Chondrocyte (in vitro differentiated cells): Measurements from ENCODE around the gene DENND1C. TPM values are rescaled to one million over a fixed set of nuclear protein-coding genes. Genes with fewer than 3 reads are reported as not detected.
A peak's percentile ranks its signal among the peaks of the same experiment; 100 is the strongest.

ENCODE experiments used
- DNase-seq: peaks from one replicate; pipeline ENCODE4 v3.0.0; 2021; ENCODE audit warnings: mixed read lengths, low spot score
- H3K27ac Mint-ChIP-seq: one replicate; pipeline ENCODE4 v1.8.0; 2021; ENCODE audit warnings: mild to moderate bottlenecking, moderate library complexity, mixed read lengths; ENCODE audit not compliant: unreplicated experiment
- H3K27me3 Mint-ChIP-seq: 2 replicates; pipeline ENCODE4 v1.8.0; 2021; ENCODE audit warnings: low read depth, mixed read lengths
- H3K36me3 Mint-ChIP-seq: 2 replicates; pipeline ENCODE4 v1.8.0; 2021; ENCODE audit warnings: low read depth, mixed read lengths
- H3K4me1 Mint-ChIP-seq: 2 replicates; pipeline ENCODE4 v1.8.0; 2021; ENCODE audit warnings: low read depth, mild to moderate bottlenecking, mixed read lengths
- H3K4me3 Mint-ChIP-seq: one replicate; pipeline ENCODE4 v1.8.0; 2021; ENCODE audit warnings: mild to moderate bottlenecking, moderate library complexity, mixed read lengths; ENCODE audit not compliant: unreplicated experiment
- H3K9me3 Mint-ChIP-seq: 2 replicates; pipeline ENCODE4 v1.8.0; 2021; ENCODE audit warnings: low read depth, mixed read lengths
- CTCF ChIP-seq: fragments of 200-600 bp; sonication (generic); IDR thresholded peaks from 2 replicates; pipeline ENCODE4 v1.5.0; 2021; ENCODE audit warnings: antibody characterized with exemption, mild to moderate bottlenecking, moderate library complexity
- total RNA-seq: library from RNA; stranded (reverse); gene quantifications from 3 replicates; pipeline ENCODE4 v1.2.1, GENCODE V29; 2021

DENND1C gene
- total RNA-seq, 1 donor from 2014 or later: not detected

DNA sequence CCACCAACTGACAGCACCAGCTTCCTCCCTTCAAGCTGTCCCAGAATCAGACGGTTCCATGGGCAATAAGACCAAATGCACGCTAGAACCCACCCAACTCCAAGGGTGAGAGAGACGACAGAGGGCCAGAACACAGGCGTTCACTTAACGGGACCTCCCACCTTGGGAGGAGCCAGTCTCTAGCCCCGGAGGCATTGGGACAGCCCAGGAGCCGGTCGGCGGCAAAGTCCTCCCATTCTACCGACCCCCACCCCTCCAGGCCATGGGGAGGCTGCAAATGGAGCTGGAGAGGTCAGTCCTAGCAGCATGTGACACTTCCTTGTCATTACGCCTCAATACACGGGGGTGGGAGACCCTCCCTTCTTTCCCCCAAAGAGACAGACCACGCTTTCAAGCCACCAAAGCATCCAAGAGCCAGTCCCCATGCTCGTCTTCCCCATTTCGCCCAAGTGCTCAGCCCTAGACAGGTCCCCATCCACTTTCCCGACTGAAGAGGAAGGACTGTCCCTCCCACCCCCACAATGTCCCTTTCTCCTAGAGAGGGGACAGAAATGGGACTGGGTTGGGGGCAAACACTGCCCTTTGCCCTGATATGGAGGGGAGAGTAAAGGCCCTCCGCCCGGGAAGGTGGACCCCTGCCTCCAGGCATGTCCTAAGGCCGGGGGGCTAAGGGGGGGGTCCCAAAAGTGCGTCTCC is 57.9 kb downstream of the DENND1C start:
- Mint-ChIP-seq H3K36me3 (peaks cover 7% of the 10 kb centered on the region), H3K27me3 (no peaks in the 10 kb centered on the region), H3K4me1 (peaks cover 28% of the 10 kb centered on the region), H3K9me3 (no peaks in the 10 kb centered on the region), H3K4me3 (peak overlapping the region; percentile 85), H3K27ac (peak overlapping the region; percentile 91)
- TF ChIP-seq CTCF: no peak
- DNase-seq: no peak

DNA sequence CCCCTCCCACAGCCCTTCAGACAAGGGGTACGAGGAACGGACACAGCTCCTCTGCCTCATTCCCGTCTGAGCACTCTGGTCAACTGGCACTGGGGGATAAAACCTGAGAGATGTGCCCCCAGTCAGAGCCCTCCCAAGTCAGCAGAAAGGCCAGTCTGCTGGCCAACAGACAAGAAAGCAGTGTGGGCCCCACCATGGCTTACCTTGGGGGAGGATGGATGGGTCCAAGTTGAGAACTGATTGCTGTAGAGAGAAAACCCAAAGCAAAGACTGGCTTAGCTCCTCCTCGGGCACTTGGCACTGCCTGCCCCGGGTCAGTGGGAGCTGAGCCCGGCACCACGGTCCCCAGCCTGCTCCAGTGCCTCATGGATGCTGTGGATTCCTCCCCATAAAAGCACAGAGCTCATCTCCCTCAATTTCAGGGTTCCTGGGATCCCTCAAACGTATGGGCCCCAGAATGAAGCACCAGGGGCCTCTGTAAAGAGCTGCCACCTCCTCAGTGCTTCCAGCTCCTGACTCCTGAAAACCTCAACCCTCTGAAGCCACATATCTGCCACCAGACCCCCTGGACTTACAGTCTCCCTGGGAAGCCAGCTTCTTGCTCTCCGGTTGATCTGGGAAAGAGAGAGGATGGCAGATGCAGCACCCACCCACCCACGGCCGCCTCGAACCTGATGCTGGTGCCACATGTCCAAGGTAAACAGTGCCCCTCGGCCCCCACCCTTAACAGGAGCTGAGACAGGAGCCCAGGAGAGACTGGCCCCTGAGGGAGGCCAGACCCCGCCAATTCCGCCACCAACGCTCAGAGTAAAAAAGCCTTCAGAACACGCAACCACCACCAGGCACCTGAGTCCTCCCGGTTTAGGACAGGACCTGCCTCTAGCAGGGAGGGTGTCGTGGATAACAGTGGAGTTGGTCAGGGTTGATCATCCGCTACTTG is 60.2 kb downstream of the DENND1C start:
- peaks cover 28% of the 10 kb centered on the region for H3K4me1 Mint-ChIP-seq
- H3K4me3 Mint-ChIP-seq: no peak overlapping the region
- DNase-seq: no peak
- no peak for TF ChIP-seq CTCF
- H3K27ac Mint-ChIP-seq: peak overlapping the region; percentile 36
- no peaks in the 10 kb centered on the region for H3K27me3 Mint-ChIP-seq
- H3K36me3 Mint-ChIP-seq: peaks cover 9% of the 10 kb centered on the region
- no peaks in the 10 kb centered on the region for H3K9me3 Mint-ChIP-seq

GRCh38 chr19:6418562-6418932 is 63.0 kb downstream of the DENND1C start:
- H3K36me3 Mint-ChIP-seq: peaks cover 16% of the 10 kb centered on the region
- no peak overlapping the region for H3K4me3 Mint-ChIP-seq
- H3K27me3 Mint-ChIP-seq: no peaks in the 10 kb centered on the region
- peaks cover 20% of the 10 kb centered on the region for H3K4me1 Mint-ChIP-seq
- no peaks in the 10 kb centered on the region for H3K9me3 Mint-ChIP-seq
- no peak overlapping the region for H3K27ac Mint-ChIP-seq
- no peak for DNase-seq
- TF ChIP-seq CTCF: no peak

DNA sequence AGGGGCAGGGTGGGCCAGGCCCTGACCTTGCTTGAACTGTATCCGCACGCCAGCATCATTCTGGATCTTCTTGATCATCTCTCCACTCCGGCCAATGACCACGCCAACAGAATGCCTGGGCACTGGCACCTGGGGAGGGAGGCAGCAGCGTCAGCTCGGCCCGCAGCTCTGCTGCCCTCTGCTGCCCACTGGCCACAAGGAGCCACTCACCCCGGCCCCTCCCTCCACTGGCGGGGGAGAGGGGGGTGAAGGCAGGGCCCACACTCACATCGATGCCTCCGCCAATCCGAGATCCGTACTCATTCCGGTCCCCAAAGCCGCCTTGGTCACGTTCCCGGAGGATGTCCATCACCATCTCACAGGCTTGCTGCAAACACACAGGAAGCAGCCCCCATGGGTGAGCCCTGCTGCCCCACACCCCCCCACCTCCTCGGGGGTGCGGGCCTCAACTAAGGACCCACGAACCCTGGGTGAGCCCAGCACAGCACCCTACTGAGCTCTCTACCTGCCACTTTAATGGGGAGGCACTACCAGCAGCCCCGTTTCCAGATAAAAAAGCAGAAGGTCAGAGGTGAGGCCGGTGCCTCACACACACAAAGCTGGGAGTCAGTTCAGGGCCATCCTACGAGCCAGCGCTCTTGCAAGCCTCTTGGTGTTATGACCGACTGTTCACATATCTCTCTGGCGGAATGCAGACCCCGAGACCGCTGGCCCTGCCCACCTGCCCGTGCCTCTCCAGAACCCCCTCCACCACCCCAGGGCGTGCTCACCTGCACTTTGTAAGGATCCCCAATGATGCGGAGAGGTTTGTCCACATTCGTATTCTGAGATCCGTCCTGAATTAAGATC is 63.6 kb downstream of the DENND1C start:
- Mint-ChIP-seq H3K4me3 (no peak overlapping the region), H3K9me3 (no peaks in the 10 kb centered on the region), H3K36me3 (peaks cover 16% of the 10 kb centered on the region), H3K4me1 (peaks cover 14% of the 10 kb centered on the region), H3K27me3 (no peaks in the 10 kb centered on the region), H3K27ac (no peak overlapping the region)
- TF ChIP-seq CTCF: peak; percentile 72
- no peak for DNase-seq

Other genes with a start within 250 kb of the DENND1C start
- 57.7 to 61.2 TPM (median 60.9 TPM) in 3 replicates for gene MLLT1, start 201.8 kb downstream of the DENND1C start, total RNA-seq
- gene ACER1, start 148.2 kb downstream of the DENND1C start, total RNA-seq: not detected in 3 replicates
- gene CLPP, start 120.3 kb downstream of the DENND1C start, total RNA-seq: 66.5 to 74.6 TPM (median 68.3 TPM) in 3 replicates
- 46.0 to 74.3 TPM (median 71.7 TPM) in 3 replicates for gene ALKBH7, start 109.0 kb downstream of the DENND1C start, total RNA-seq
- gene PSPN, start 105.9 kb downstream of the DENND1C start, total RNA-seq: 2.8 to 3.4 TPM (median 3.1 TPM) in 3 replicates
- gene GTF2F1, start 88.6 kb downstream of the DENND1C start, total RNA-seq: 58.8 to 64.0 TPM (median 60.4 TPM) in 3 replicates
- 182 to 191 TPM (median 187 TPM) in 3 replicates for gene KHSRP, start 57.0 kb downstream of the DENND1C start, total RNA-seq
- gene SLC25A41, start 48.0 kb downstream of the DENND1C start, total RNA-seq: 0.20 TPM in 1 of 3 replicates, not detected in the others
- gene SLC25A23, start 22.0 kb downstream of the DENND1C start, total RNA-seq: 47.8 to 51.7 TPM (median 49.4 TPM) in 3 replicates
- 0.32 TPM in 1 of 3 replicates, not detected in the others for gene CRB3, start 17.5 kb downstream of the DENND1C start, total RNA-seq
- gene TUBB4A, start 20.5 kb upstream of the DENND1C start, total RNA-seq: 0.26 to 0.99 TPM (median 0.70 TPM) in 3 replicates
- 5.9 to 6.9 TPM (median 6.7 TPM) in 3 replicates for gene TNFSF9, start 49.2 kb upstream of the DENND1C start, total RNA-seq
- 3.3 to 8.1 TPM (median 3.9 TPM) in 3 replicates for gene CD70, start 109.4 kb upstream of the DENND1C start, total RNA-seq
- not detected in 3 replicates for gene TNFSF14, start 188.4 kb upstream of the DENND1C start, total RNA-seq
- gene C3, start 238.9 kb upstream of the DENND1C start, total RNA-seq: 0.77 TPM in 1 of 3 replicates, not detected in the others